Upper lobe of right lung (tissue), 1 donor: ENCODE measurements around the gene FMN1. TPM values are rescaled to one million over a fixed set of nuclear protein-coding genes. Genes with fewer than 3 reads are reported as not detected.

Experiments used
- ATAC-seq: fragments of 200-7000 bp; cut with Tn5 transposase; one replicate; pipeline ENCODE4 v1.9.1; 2020; ENCODE audit warnings: mild to moderate bottlenecking, moderate library complexity
- DNase-seq: peaks from one replicate; pipeline ENCODE4 v3.0.0-alpha.2; 2020
- H3K27ac ChIP-seq: fragments of 200-600 bp; one replicate; pipeline ENCODE4 v1.8.0; 2022
- H3K27me3 ChIP-seq: fragments of 200-600 bp; one replicate; pipeline ENCODE4 v1.8.0; 2022; ENCODE audit warnings: mild to moderate bottlenecking
- H3K36me3 ChIP-seq: fragments of 200-600 bp; one replicate; pipeline ENCODE4 v1.8.0; 2022
- H3K4me1 ChIP-seq: fragments of 200-600 bp; one replicate; pipeline ENCODE4 v1.8.0; 2022
- H3K4me3 ChIP-seq: fragments of 200-600 bp; one replicate; pipeline ENCODE4 v1.8.0; 2022; ENCODE audit warnings: mild to moderate bottlenecking
- H3K9me3 ChIP-seq: fragments of 200-600 bp; one replicate; pipeline ENCODE4 v1.8.0; 2022
- intact Hi-C: fragments of 100-400 bp; cut with DNase I; formaldehyde crosslinking; loops from one replicate; pipeline ENCODE4 v1.11.0; 2022
- total RNA-seq: library from RNA; stranded (reverse); fragmentation: NEBNext Ultra II Directional; extraction: Animal tissue kit (Norgen Biotek cat#: 25700); gene quantifications from one replicate; pipeline ENCODE4 v1.2.1, GENCODE V29; 2021
- TF ChIP-seq, protein P1 (sequence below): fragments of 200-600 bp; IDR thresholded peaks from one replicate; pipeline ENCODE4 v1.8.0; 2022; ENCODE audit warnings: antibody characterized with exemption
- donor health status: DM: no; HTN: yes; CAD: no; lungs with severe emphysema.

Gene FMN1
- total RNA-seq, 1 donor from 2014 or later: 33.5 TPM

DNA sequence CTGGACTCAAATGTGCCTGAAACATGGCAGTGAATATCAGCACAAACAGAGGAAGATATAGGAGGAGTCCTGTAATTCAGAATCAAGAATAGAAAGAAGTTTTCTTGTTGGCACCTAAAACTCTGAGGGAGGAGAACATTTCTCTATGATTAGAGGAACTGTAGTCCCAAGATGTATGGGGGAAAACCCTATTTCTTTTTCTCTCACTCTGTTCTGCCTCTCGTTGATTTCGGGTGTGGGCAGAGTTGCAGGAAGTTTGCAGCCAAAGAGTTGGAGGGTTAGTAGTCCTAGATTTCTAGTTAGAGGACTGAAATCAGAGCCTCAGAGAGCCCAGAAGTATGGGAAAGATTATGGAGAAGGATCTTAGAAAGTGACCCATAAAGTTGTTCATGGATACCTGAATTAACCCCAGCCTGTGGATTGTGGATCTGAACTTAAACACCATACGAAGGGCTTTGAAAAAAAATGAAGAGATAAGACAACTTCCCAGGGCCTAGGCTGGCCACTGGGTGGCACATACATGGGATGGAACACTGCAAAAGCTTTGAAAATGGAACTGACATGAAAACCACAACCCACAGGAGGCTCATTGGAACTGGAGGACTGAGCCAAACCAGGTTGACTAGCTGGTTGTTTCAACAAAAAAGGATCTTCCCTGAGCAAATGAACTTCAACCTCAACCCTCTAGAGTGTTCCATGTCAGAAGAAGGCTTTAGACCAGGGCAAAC is 34.6 kb downstream of the FMN1 start:
- H3K4me3 ChIP-seq: no peak overlapping the region
- no peaks in the 10 kb centered on the region for H3K9me3 ChIP-seq
- peaks cover 11% of the 10 kb centered on the region for H3K4me1 ChIP-seq
- ATAC-seq (peak; percentile 39), DNase-seq (no peak)
- TF ChIP-seq, protein P1, sequence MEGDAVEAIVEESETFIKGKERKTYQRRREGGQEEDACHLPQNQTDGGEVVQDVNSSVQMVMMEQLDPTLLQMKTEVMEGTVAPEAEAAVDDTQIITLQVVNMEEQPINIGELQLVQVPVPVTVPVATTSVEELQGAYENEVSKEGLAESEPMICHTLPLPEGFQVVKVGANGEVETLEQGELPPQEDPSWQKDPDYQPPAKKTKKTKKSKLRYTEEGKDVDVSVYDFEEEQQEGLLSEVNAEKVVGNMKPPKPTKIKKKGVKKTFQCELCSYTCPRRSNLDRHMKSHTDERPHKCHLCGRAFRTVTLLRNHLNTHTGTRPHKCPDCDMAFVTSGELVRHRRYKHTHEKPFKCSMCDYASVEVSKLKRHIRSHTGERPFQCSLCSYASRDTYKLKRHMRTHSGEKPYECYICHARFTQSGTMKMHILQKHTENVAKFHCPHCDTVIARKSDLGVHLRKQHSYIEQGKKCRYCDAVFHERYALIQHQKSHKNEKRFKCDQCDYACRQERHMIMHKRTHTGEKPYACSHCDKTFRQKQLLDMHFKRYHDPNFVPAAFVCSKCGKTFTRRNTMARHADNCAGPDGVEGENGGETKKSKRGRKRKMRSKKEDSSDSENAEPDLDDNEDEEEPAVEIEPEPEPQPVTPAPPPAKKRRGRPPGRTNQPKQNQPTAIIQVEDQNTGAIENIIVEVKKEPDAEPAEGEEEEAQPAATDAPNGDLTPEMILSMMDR: no peak
- no peak overlapping the region for H3K27ac ChIP-seq
- no peaks in the 10 kb centered on the region for H3K27me3 ChIP-seq
- intact Hi-C loops: no loop called here
- H3K36me3 ChIP-seq: no peaks in the 10 kb centered on the region

DNA sequence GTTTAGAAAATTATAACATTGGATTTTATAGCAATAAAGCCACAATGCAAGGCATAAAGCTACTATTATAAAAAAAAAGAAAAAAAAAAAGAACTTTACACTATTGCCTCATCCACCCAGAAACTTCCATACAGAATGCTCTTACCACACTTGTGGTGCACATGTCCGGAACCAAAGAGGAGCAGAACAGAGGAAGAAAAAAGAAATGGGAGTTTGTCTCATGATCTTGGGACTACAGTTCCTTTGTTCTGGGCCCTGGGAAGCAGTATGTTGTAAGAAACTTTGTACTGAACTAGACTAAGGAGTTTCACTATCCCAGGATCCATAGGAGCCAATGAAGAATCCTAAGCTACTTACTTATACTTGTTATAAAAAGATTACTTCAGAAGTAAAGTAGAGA is 36.1 kb downstream of the FMN1 start:
- no peaks in the 10 kb centered on the region for H3K27me3 ChIP-seq
- no peak for DNase-seq
- no peaks in the 10 kb centered on the region for H3K36me3 ChIP-seq
- peaks cover 11% of the 10 kb centered on the region for H3K4me1 ChIP-seq
- H3K4me3 ChIP-seq: no peak overlapping the region
- H3K27ac ChIP-seq: no peak overlapping the region
- TF ChIP-seq, protein P1: no peak
- intact Hi-C loops: no loop called here
- H3K9me3 ChIP-seq: no peaks in the 10 kb centered on the region
- peak; percentile 43 for ATAC-seq

DNA sequence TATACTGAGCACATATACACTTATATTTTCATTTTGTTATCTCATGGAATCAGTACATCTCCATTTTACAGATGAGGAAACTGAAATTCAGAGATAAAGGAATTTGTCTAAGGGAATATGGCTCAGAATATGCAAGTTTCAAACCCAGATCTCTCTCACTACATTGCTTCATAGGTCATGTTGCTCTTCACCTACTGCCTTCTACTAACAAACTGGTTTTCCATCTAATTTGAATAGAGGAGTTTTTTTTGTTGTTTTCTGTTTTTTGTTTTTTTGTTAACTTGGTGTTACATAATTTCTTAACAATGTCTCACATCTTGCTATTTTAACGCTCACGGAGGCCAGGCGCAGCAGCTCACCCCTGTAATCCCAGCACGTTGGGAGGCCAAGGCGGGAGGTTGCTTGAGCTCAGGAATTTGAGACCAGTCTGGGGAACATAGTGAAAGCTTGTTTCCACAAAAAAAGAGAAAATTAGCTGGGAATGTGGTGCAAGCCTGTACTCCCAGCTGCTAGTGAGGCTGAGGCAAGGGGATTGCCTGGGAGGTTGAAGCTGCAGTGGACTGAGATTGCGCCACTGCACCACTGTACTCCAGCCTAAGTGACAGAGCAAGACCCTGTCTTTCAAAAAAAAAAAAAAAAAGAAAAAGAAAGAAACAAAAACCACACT is 37.0 kb downstream of the FMN1 start:
- no peak for ATAC-seq

DNA sequence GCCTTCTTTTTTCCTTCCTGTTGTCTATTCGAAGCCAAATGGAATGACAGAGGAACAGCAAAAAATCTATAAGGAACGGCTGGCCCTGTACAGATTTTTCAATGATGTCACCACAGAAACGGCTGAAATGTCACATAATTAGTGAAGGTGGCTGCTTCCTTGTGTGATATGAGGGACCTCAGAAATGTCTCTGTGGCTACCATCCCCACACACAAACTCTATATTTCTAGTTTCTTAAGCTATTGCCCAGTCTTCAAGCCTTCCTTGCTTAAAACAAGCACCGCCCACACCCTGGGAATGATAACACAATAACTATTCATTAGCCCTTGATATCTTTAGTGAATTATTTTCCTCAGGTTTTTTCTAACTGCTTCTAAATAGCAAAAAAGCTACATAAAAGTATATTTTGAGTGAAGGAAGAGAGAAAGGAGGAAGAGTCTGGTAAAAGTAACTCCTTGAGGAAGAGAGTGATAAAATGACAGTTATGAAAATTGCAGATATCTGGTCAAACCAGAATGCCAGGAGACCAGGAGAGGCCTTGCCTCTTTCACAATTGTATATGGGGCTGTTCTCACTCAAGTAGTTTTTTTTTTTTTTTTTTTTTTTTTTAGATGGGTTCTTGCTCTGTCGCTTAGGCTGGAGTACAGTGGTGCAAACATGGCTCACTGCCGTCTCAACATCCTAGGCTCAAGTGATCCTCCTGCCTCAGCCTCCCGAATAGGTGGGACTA is 38.7 kb downstream of the FMN1 start:
- no peak for DNase-seq
- no peak for ATAC-seq
- H3K36me3 ChIP-seq: no peaks in the 10 kb centered on the region
- TF ChIP-seq, protein P1: no peak
- H3K4me1 ChIP-seq: peaks cover 11% of the 10 kb centered on the region
- no peak overlapping the region for H3K27ac ChIP-seq
- H3K4me3 ChIP-seq: no peak overlapping the region
- H3K9me3 ChIP-seq: no peaks in the 10 kb centered on the region
- H3K27me3 ChIP-seq: no peaks in the 10 kb centered on the region
- intact Hi-C loops: no loop called here

More for the DNA sequence above, 37.0 kb downstream of the FMN1 start:
- Histone ChIP-seq H3K4me3 (no peak overlapping the region), H3K9me3 (no peaks in the 10 kb centered on the region), H3K36me3 (no peaks in the 10 kb centered on the region), H3K27ac (no peak overlapping the region), H3K4me1 (peaks cover 11% of the 10 kb centered on the region), H3K27me3 (no peaks in the 10 kb centered on the region)
- intact Hi-C loops: no loop called here
- TF ChIP-seq, protein P1: no peak
- no peak for DNase-seq

DNA sequence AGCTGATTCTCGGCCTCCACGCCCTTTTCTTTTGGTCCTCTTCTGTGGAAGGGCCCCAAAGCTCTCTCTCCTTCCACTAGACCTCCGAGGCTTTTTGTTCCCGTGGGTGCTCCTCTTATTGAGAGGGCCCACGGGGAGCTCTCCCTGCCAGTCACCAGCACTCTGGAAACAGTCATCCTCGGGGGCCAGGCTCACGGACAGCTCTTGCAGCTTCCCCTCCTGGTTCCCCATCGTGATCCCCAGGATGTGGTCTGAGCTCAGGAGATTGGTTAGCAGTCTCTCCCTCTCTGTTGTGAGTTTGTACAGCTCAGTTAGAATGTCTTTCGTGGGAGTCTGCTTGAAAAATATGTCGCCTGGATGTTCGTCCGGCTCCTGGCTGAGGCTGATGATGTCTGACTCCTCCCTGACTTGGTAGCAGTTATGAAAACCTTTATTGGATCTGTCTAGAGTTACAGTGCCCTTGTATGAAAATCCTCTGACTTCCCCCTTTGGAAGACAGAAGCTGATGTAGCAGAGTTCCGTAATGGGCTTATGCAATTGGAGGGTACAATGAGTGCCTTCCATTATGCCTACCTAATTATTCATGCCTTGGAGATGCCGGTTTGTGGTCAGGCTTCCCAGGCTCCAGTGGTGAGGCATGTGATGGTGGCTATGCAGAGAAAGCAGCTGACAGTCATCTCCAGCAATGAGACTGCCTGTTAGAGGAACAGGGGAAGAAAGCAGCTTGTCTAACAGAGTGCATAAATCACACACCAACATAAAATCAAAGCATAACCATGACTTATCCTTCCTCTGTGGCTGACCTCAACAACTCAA is 40.0 kb downstream of the FMN1 start:
- H3K27ac ChIP-seq: peak overlapping the region; percentile 68
- ATAC-seq (peak; percentile 85), DNase-seq (peak; percentile 71)
- H3K4me1 ChIP-seq: peaks cover 17% of the 10 kb centered on the region
- intact Hi-C loops: no loop called here
- H3K27me3 ChIP-seq: no peaks in the 10 kb centered on the region
- TF ChIP-seq, protein P1: no peak
- no peaks in the 10 kb centered on the region for H3K9me3 ChIP-seq
- H3K4me3 ChIP-seq: peak overlapping the region; percentile 35
- no peaks in the 10 kb centered on the region for H3K36me3 ChIP-seq
